GM23338 (cell line): ENCODE results near the gene NCK2. TPM values are rescaled to one million over a fixed set of nuclear protein-coding genes. Genes with fewer than 3 reads are reported as not detected.

Experiments used
- ATAC-seq: fragments of 200-7000 bp; cut with Tn5 transposase; 3 replicates; pipeline ENCODE4 v1.9.1; 2020
- DNase-seq: peaks from one replicate; pipeline ENCODE4 v3.0.0-alpha.2; 2015; ENCODE audit warnings: low spot score
- H2AFZ ChIP-seq: fragments of 200-600 bp; sonication (generic); 2 replicates; pipeline ENCODE4 v1.8.0; 2016; ENCODE audit warnings: antibody characterized with exemption, mild to moderate bottlenecking, moderate library complexity
- H3F3A ChIP-seq: fragments of 200-600 bp; sonication (generic); replicated peaks from 2 replicates; pipeline ENCODE4 v1.8.0; 2017; ENCODE audit warnings: antibody characterized with exemption, mixed run types, low read depth
- H3K27ac ChIP-seq: fragments of 200-600 bp; sonication (generic); 2 replicates; pipeline ENCODE4 v1.6.1; 2016; ENCODE audit warnings: low read depth
- H3K27me3 ChIP-seq: fragments of 200-600 bp; sonication (generic); 2 replicates; pipeline ENCODE4 v1.8.0; 2016; ENCODE audit warnings: mild to moderate bottlenecking, mixed run types, moderate library complexity; ENCODE audit not compliant: insufficient read depth
- H3K36me3 ChIP-seq: fragments of 200-600 bp; sonication (generic); 2 replicates; pipeline ENCODE4 v1.8.0; 2016; ENCODE audit warnings: mild to moderate bottlenecking; ENCODE audit not compliant: insufficient read depth
- H3K4me1 ChIP-seq: fragments of 200-600 bp; sonication (generic); 2 replicates; pipeline ENCODE4 v1.8.0; 2016; ENCODE audit warnings: mild to moderate bottlenecking, moderate library complexity; ENCODE audit not compliant: insufficient read depth
- H3K4me2 ChIP-seq: fragments of 200-600 bp; sonication (generic); 2 replicates; pipeline ENCODE4 v1.7.1; 2017; ENCODE audit warnings: mixed run types
- H3K4me3 ChIP-seq: fragments of 200-600 bp; sonication (generic); 2 replicates; pipeline ENCODE4 v1.6.1; 2016; ENCODE audit warnings: mixed run types
- H3K79me2 ChIP-seq: fragments of 200-600 bp; sonication (generic); replicated peaks from 2 replicates; pipeline ENCODE4 v1.8.0; 2017; ENCODE audit warnings: mild to moderate bottlenecking; ENCODE audit not compliant: insufficient read depth
- H3K9me2 ChIP-seq: fragments of 200-600 bp; sonication (generic); 2 replicates; pipeline ENCODE4 v1.8.0; 2017; ENCODE audit not compliant: insufficient read depth
- H4K20me1 ChIP-seq: fragments of 200-600 bp; sonication (generic); replicated peaks from 2 replicates; pipeline ENCODE4 v1.8.0; 2017; ENCODE audit warnings: mild to moderate bottlenecking; ENCODE audit not compliant: insufficient read depth
- H3K27ac Mint-ChIP-seq: 2 replicates; pipeline ENCODE4 v1.8.0; 2020; ENCODE audit warnings: inconsistent platforms, mild to moderate bottlenecking, moderate library complexity, mixed read lengths
- H3K27me3 Mint-ChIP-seq: 3 replicates; pipeline ENCODE4 v1.8.0; 2022; ENCODE audit warnings: low read depth, mild to moderate bottlenecking, moderate library complexity, mixed read lengths, inconsistent platforms; ENCODE audit not compliant: insufficient read depth, poor library complexity
- H3K36me3 Mint-ChIP-seq: 3 replicates; pipeline ENCODE4 v1.8.0; 2021; ENCODE audit warnings: low read depth, mild to moderate bottlenecking, inconsistent platforms, moderate library complexity, mixed read lengths
- H3K4me1 Mint-ChIP-seq: 3 replicates; pipeline ENCODE4 v1.8.0; 2020; ENCODE audit warnings: mild to moderate bottlenecking, inconsistent platforms, mixed read lengths
- H3K4me3 Mint-ChIP-seq: 3 replicates; pipeline ENCODE4 v1.8.0; 2021; ENCODE audit warnings: moderate library complexity, mild to moderate bottlenecking, inconsistent platforms, mixed read lengths
- H3K9me3 Mint-ChIP-seq: 3 replicates; pipeline ENCODE4 v1.8.0; 2020; ENCODE audit warnings: moderate library complexity, mild to moderate bottlenecking, inconsistent platforms, mixed read lengths
- CREB1 ChIP-seq: fragments of 250-450 bp; sonication (Bioruptor Pico); IDR thresholded peaks from 2 replicates; pipeline ENCODE4 v1.5.0; 2020; ENCODE audit warnings: low read depth, mild to moderate bottlenecking, moderate library complexity
- CTCF ChIP-seq, 2 experiments: fragments of 200-600 bp in 1 of 2; sonication (generic) in 1 of 2; conservative IDR thresholded peaks; 2 replicates each; pipeline versions ENCODE4 v1.5.1 to v1.6.1; 2016 to 2017; ENCODE audit warnings: antibody characterized with exemption in 2 of 2, low read depth in 2 of 2, mild to moderate bottlenecking in 2 of 2, moderate library complexity in 1 of 2
- ETS1 ChIP-seq: IDR thresholded peaks from 2 replicates; pipeline ENCODE4 v1.6.1; 2016; ENCODE audit warnings: antibody characterized with exemption
- EZH2 ChIP-seq: fragments of 200-600 bp; sonication (generic); IDR thresholded peaks from one replicate; pipeline ENCODE4 v1.8.0; 2017; ENCODE audit warnings: antibody characterized with exemption, mild to moderate bottlenecking, low read depth; ENCODE audit not compliant: unreplicated experiment
- EZH2phosphoT487 ChIP-seq: fragments of 200-600 bp; sonication (generic); IDR thresholded peaks from one replicate; pipeline ENCODE4 v1.8.1; 2018; ENCODE audit warnings: antibody characterized with exemption; ENCODE audit not compliant: unreplicated experiment
- JUNB ChIP-seq: IDR thresholded peaks from one replicate; pipeline ENCODE4 v1.6.1; 2016; ENCODE audit warnings: antibody characterized with exemption; ENCODE audit not compliant: unreplicated experiment
- NANOG ChIP-seq: IDR thresholded peaks from 2 replicates; pipeline ENCODE4 v1.6.1; 2016; ENCODE audit warnings: antibody characterized with exemption, borderline replicate concordance
- POLR2AphosphoS5 ChIP-seq: IDR thresholded peaks from 2 replicates; pipeline ENCODE4 v1.6.1; 2016; ENCODE audit warnings: antibody characterized with exemption, low read depth
- REST ChIP-seq: IDR thresholded peaks from one replicate; pipeline ENCODE4 v1.6.1; 2018; ENCODE audit warnings: antibody characterized with exemption; ENCODE audit not compliant: unreplicated experiment
- STAT1 ChIP-seq: IDR thresholded peaks from one replicate; pipeline ENCODE4 v1.6.1; 2016; ENCODE audit warnings: antibody characterized with exemption; ENCODE audit not compliant: unreplicated experiment
- ZNF114 ChIP-seq: fragments of 250-450 bp; sonication (Bioruptor Pico); IDR thresholded peaks from 2 replicates; pipeline ENCODE4 v1.5.0; 2020; ENCODE audit warnings: mild to moderate bottlenecking, moderate library complexity
- ZNF331 ChIP-seq: fragments of 250-450 bp; sonication (Bioruptor Pico); IDR thresholded peaks from 2 replicates; pipeline ENCODE4 v1.5.0; 2020; ENCODE audit warnings: low read depth, mild to moderate bottlenecking, moderate library complexity
- ZNF462 ChIP-seq: fragments of 250-450 bp; sonication (Bioruptor Pico); IDR thresholded peaks from 2 replicates; pipeline ENCODE4 v1.5.0; 2020; ENCODE audit warnings: mild to moderate bottlenecking, moderate library complexity
- polyA plus RNA-seq: library from polyadenylated mRNA; unstranded; fragments of >200 nt; fragmentation: Nextera tagmentation; extraction: Ambion mirVana; gene quantifications from 2 replicates; pipeline ENCODE4 v1.2.1, GENCODE V29; 2016
- total RNA-seq: library from RNA; depleted of rRNA; stranded (reverse); fragments of >200 nt; shearing (Covaris generic); gene quantifications from 2 replicates; pipeline ENCODE4 v1.2.3, GENCODE V29; 2014

Gene NCK2
- total and polyA plus RNA-seq, 2 experiments from 2014 or later = 26.9 to 59.9 TPM

GRCh38 chr2:105806996-105807395 is 62.3 kb downstream of the NCK2 start:
- Histone ChIP-seq H3K9me2 (0 out of 2 replicates have a peak, but pooled peaks cover 3% of the 10 kb centered on the region), H3F3A (no peaks in the 10 kb centered on the region), H3K4me2 (peak overlapping the region; percentile 36; the same call in 1 of the 2 replicates), H4K20me1 (peaks cover 35% of the 10 kb centered on the region), H3K4me3 (no peak overlapping the region), H3K27ac (no peak overlapping the region), H2AFZ (no peak overlapping the region), H3K79me2 (peaks cover 98% of the 10 kb centered on the region), H3K4me1 (peaks cover 51% of the 10 kb centered on the region), H3K27me3 (no peaks in the 10 kb centered on the region), H3K36me3 (no peaks in the 10 kb centered on the region)
- TF ChIP-seq CREB1 (CRISPR knock-in tag) = no peak
- no peak for TF ChIP-seq STAT1
- no peak for TF ChIP-seq ETS1
- TF ChIP-seq ZNF462 (CRISPR knock-in tag) = no peak
- no peak for TF ChIP-seq ZNF114
- no peak for TF ChIP-seq POLR2AphosphoS5
- TF ChIP-seq ZNF331 (CRISPR knock-in tag) = no peak
- no peak for TF ChIP-seq REST
- no peak for TF ChIP-seq JUNB
- TF ChIP-seq EZH2 = no peak
- TF ChIP-seq CTCF (conservative IDR thresholded peaks at IDR 0.05; ENCODE audit: low read depth in 2 of 2) = no peak
- no peak for TF ChIP-seq NANOG
- TF ChIP-seq EZH2phosphoT487 = no peak
- H3K4me3 Mint-ChIP-seq = no peak overlapping the region
- no peak overlapping the region for H3K27ac Mint-ChIP-seq
- peaks cover 62% of the 10 kb centered on the region for H3K4me1 Mint-ChIP-seq
- ATAC-seq (peak; percentile 26; the same call in 2 of the 3 replicates), DNase-seq (no peak)
- H3K27me3 Mint-ChIP-seq = peaks cover 1% of the 10 kb centered on the region
- no peaks in the 10 kb centered on the region; the same call in 2 of the 3 replicates for H3K36me3 Mint-ChIP-seq
- no peaks in the 10 kb centered on the region for H3K9me3 Mint-ChIP-seq
